Sigmoid colon (tissue), 4 donors: ENCODE data around the gene CFAP410.

Experiments
- EP300 ChIP-seq, 4 donors: sonication (generic); formaldehyde crosslinking; IDR thresholded peaks; one replicate each; pipeline ENCODE4 v1.6.1; 2017; ENCODE audit warnings: antibody characterized with exemption in 4 of 4
- POLR2A ChIP-seq, 2 donors: fragments of 450-650 bp; IDR thresholded peaks; one replicate each; pipeline ENCODE4 v1.6.1; 2016; ENCODE audit warnings: antibody characterized with exemption in 2 of 2, mild to moderate bottlenecking in 2 of 2, moderate library complexity in 2 of 2
- POLR2AphosphoS5 ChIP-seq, 4 donors: sonication (generic); formaldehyde crosslinking; IDR thresholded peaks; one replicate each; pipeline ENCODE4 v1.6.1; 2017; ENCODE audit warnings: antibody characterized with exemption in 4 of 4
- TF ChIP-seq, protein P1 (sequence below), 4 experiments: fragments of 450-650 bp in 3 of 4; fragments of 200-600 bp in 1 of 4; IDR thresholded peaks; one replicate each; pipeline ENCODE4 v1.5.1; 2016 to 2019; ENCODE audit warnings: antibody characterized with exemption in 4 of 4, mild to moderate bottlenecking in 3 of 4, moderate library complexity in 2 of 4

GRCh38 chr21:44306936-44307704 lies 32.1 kb downstream of the CFAP410 start:
- TF ChIP-seq EP300 (IDR thresholded peaks at IDR 0.05), result no peak
- no peak for TF ChIP-seq POLR2A (IDR thresholded peaks at IDR 0.05)
- TF ChIP-seq, protein P1, sequence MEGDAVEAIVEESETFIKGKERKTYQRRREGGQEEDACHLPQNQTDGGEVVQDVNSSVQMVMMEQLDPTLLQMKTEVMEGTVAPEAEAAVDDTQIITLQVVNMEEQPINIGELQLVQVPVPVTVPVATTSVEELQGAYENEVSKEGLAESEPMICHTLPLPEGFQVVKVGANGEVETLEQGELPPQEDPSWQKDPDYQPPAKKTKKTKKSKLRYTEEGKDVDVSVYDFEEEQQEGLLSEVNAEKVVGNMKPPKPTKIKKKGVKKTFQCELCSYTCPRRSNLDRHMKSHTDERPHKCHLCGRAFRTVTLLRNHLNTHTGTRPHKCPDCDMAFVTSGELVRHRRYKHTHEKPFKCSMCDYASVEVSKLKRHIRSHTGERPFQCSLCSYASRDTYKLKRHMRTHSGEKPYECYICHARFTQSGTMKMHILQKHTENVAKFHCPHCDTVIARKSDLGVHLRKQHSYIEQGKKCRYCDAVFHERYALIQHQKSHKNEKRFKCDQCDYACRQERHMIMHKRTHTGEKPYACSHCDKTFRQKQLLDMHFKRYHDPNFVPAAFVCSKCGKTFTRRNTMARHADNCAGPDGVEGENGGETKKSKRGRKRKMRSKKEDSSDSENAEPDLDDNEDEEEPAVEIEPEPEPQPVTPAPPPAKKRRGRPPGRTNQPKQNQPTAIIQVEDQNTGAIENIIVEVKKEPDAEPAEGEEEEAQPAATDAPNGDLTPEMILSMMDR (IDR thresholded peaks at IDR 0.05), result no peak
- no peak for TF ChIP-seq POLR2AphosphoS5 (IDR thresholded peaks at IDR 0.05)
